ENCODE data around the gene TLR7. TPM values are rescaled to one million over a fixed set of nuclear protein-coding genes. Genes with fewer than 3 reads are reported as not detected.
A peak's percentile ranks its signal among the peaks of the same experiment; 100 is the strongest.

Gene TLR7
- total and polyA plus RNA-seq, 9 of the 15 experiments (the other 6 are each of a cell fraction or from before 2014, with no cell fraction given), result 0.04 to 0.13 (median 0.07) TPM; not detected in 6

DNA sequence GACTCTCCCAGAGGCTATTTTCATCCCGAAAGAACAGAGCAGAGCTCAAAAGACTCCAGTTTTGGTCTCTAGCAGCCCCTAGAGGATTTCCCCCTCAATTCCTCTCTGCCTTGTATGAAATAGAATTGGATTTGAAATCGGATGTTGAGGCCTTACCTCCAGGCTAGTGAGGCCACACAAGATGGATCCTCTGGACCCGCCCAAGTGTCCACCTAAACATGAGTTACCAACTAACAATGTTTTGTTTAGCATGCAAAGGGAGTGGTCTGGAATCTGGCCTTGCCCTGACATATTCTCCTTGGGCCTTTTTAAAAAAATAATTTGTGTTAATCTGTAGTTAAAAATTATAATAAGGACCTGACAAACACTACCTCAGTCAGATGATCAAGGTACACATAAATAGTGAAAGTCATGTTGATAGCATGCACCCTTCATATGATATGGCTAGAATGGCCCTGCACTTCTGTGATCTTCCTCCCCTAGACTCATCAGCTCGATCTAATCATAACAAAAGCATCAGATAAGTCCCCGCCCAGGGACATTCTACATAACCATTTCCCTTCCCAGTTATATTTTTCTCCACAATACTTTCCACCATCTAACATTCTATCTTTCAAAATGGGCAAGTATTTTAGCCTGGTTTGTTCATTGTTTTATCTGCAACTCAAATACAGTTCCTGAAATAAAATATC lies 46.1 kb downstream of the TLR7 start:
- Histone ChIP-seq H3K9ac (ENCODE audit: insufficient read depth in 1 of 2, low read depth in 2 of 2, low read length in 2 of 2) (no peak overlapping the region), H3K36me3 (ENCODE audit: control insufficient read depth, insufficient read depth, low read length) (no peaks in the 10 kb centered on the region), H3K9me3 (replicated peaks; ENCODE audit: control insufficient read depth, insufficient read depth, low read depth, low read length) (no peaks in the 10 kb centered on the region), H3K4me1 (replicated peaks in 1 of 2; ENCODE audit: control insufficient read depth in 2 of 2, insufficient read depth in 2 of 2, low read length in 2 of 2) (no peaks in the 10 kb centered on the region; a peak in 1 of 5 replicates), H3K79me2 (ENCODE audit: control insufficient read depth, insufficient read depth, low read length) (no peaks in the 10 kb centered on the region), H3K9me1 (ENCODE audit: control insufficient read depth, insufficient read depth, low read length) (no peaks in the 10 kb centered on the region), H3K27me3 (ENCODE audit: control insufficient read depth in 2 of 2, insufficient read depth in 2 of 2, low read length in 2 of 2) (no peaks in the 10 kb centered on the region), H3K27ac (ENCODE audit: extremely low read depth, low read depth, low read length) (no peak overlapping the region), H2AFZ (ENCODE audit: low read depth, low read length) (no peak overlapping the region), H3K4me2 (ENCODE audit: insufficient read depth, low read length) (no peak overlapping the region), H3K4me3 (no peak overlapping the region), H4K20me1 (replicated peaks; ENCODE audit: control insufficient read depth, insufficient read depth, low read length) (0 out of 2 replicates have a peak, but pooled peaks cover 2% of the 10 kb centered on the region)
- ATAC-seq (no peak), FAIRE-seq (no peak), DNase-seq (ENCODE audit: extremely low read depth in 1 of 4, low spot score in 3 of 4) (no peak)
- in situ Hi-C loops (cut with MboI) (no loop called here), intact Hi-C loops (cut with micrococcal nuclease) (no loop called here)
- ChIA-PET POLR2A (no interaction called here), CTCF (ENCODE audit: low intra/inter-chr PET ratio) (no interaction called here)
- WGBS (ENCODE audit: insufficient coverage, low coverage, missing lambda C conversion rate), result 38% methylated on average over 5 of the region's 5 CpGs
- BruUV-seq (replicated peaks), result no TSS peak
- TF ChIP-seq, protein P1, sequence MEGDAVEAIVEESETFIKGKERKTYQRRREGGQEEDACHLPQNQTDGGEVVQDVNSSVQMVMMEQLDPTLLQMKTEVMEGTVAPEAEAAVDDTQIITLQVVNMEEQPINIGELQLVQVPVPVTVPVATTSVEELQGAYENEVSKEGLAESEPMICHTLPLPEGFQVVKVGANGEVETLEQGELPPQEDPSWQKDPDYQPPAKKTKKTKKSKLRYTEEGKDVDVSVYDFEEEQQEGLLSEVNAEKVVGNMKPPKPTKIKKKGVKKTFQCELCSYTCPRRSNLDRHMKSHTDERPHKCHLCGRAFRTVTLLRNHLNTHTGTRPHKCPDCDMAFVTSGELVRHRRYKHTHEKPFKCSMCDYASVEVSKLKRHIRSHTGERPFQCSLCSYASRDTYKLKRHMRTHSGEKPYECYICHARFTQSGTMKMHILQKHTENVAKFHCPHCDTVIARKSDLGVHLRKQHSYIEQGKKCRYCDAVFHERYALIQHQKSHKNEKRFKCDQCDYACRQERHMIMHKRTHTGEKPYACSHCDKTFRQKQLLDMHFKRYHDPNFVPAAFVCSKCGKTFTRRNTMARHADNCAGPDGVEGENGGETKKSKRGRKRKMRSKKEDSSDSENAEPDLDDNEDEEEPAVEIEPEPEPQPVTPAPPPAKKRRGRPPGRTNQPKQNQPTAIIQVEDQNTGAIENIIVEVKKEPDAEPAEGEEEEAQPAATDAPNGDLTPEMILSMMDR (IDR thresholded peaks at IDR 0.05 in 2 of 3, conservative IDR thresholded peaks at IDR 0.05 in 1 of 3; ENCODE audit: insufficient read depth in 2 of 3, low read depth in 1 of 3, low read length in 3 of 3), result peak in 1 of 3 experiments; percentile 19; a peak in 1 of 6 replicates
- TF ChIP-seq, protein P2, sequence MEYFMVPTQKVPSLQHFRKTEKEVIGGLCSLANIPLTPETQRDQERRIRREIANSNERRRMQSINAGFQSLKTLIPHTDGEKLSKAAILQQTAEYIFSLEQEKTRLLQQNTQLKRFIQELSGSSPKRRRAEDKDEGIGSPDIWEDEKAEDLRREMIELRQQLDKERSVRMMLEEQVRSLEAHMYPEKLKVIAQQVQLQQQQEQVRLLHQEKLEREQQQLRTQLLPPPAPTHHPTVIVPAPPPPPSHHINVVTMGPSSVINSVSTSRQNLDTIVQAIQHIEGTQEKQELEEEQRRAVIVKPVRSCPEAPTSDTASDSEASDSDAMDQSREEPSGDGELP (CRISPR knock-in tag; IDR thresholded peaks at IDR 0.05; ENCODE audit: borderline replicate concordance), result no peak
- TF ChIP-seq, protein P3, sequence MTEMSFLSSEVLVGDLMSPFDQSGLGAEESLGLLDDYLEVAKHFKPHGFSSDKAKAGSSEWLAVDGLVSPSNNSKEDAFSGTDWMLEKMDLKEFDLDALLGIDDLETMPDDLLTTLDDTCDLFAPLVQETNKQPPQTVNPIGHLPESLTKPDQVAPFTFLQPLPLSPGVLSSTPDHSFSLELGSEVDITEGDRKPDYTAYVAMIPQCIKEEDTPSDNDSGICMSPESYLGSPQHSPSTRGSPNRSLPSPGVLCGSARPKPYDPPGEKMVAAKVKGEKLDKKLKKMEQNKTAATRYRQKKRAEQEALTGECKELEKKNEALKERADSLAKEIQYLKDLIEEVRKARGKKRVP (CRISPR knock-in tag; IDR thresholded peaks at IDR 0.05), result no peak
